DOHH2 (cell line): ENCODE measurements around the gene REXO2.

ENCODE experiments used
- H3F3A ChIP-seq: fragments of 200-600 bp; sonication (generic), shearing (Covaris generic); 2 replicates; pipeline ENCODE4 v1.6.0; 2016; ENCODE audit warnings: antibody characterized with exemption, mild to moderate bottlenecking; ENCODE audit not compliant: control insufficient read depth, insufficient read depth
- H3K27ac ChIP-seq: fragments of 200-600 bp; sonication (generic); 2 replicates; pipeline ENCODE4 v1.5.1; 2014; ENCODE audit warnings: low read depth, mild to moderate bottlenecking, low read length, moderate library complexity
- H3K27me3 ChIP-seq: fragments of 200-600 bp; sonication (generic); 2 replicates; pipeline ENCODE4 v1.6.1; 2014; ENCODE audit warnings: mild to moderate bottlenecking, low read length, mixed read lengths; ENCODE audit not compliant: control insufficient read depth
- H3K36me3 ChIP-seq: fragments of 200-600 bp; sonication (generic); 2 replicates; pipeline ENCODE4 v1.6.1; 2014; ENCODE audit warnings: mild to moderate bottlenecking, low read length, moderate library complexity, mixed read lengths; ENCODE audit not compliant: control insufficient read depth
- H3K4me1 ChIP-seq: fragments of 200-600 bp; sonication (generic); 2 replicates; pipeline ENCODE4 v1.6.1; 2014; ENCODE audit warnings: mild to moderate bottlenecking, low read length, mixed read lengths; ENCODE audit not compliant: control insufficient read depth
- H3K4me2 ChIP-seq: fragments of 200-600 bp; sonication (generic); 2 replicates; pipeline ENCODE4 v1.6.0; 2014; ENCODE audit warnings: mild to moderate bottlenecking, low read length, moderate library complexity
- H3K4me3 ChIP-seq: fragments of 200-600 bp; sonication (generic); 2 replicates; pipeline ENCODE4 v1.5.1; 2014; ENCODE audit warnings: mild to moderate bottlenecking, low read length, mixed read lengths
- H3K79me2 ChIP-seq: fragments of 200-600 bp; sonication (generic); 2 replicates; pipeline ENCODE4 v1.6.1; 2014; ENCODE audit warnings: mild to moderate bottlenecking, low read length, mixed read lengths; ENCODE audit not compliant: control insufficient read depth
- H3K9me2 ChIP-seq: fragments of 200-600 bp; sonication (generic); replicated peaks from 2 replicates; pipeline ENCODE4 v1.6.1; 2014; ENCODE audit warnings: mild to moderate bottlenecking, low read length, mixed read lengths; ENCODE audit not compliant: control insufficient read depth
- H3K9me3 ChIP-seq: fragments of 200-600 bp; sonication (generic); 2 replicates; pipeline ENCODE4 v1.6.1; 2014; ENCODE audit warnings: antibody characterized with exemption, low read length, mixed read lengths; ENCODE audit not compliant: control insufficient read depth, insufficient read depth
- H4K20me1 ChIP-seq: fragments of 200-600 bp; sonication (generic); 2 replicates; pipeline ENCODE4 v1.6.0; 2014; ENCODE audit warnings: low read depth, mild to moderate bottlenecking, antibody characterized with exemption, low read length, moderate library complexity; ENCODE audit not compliant: control insufficient read depth, insufficient read depth
- EZH2phosphoT487 ChIP-seq: fragments of 200-600 bp; sonication (generic); IDR thresholded peaks from 2 replicates; pipeline ENCODE4 v1.6.1; 2017; ENCODE audit warnings: borderline replicate concordance, mild to moderate bottlenecking, antibody characterized with exemption, low read length, moderate library complexity, mixed read lengths
- TF ChIP-seq, protein P1 (sequence below): fragments of 200-600 bp; sonication (generic); IDR thresholded peaks from one replicate; pipeline ENCODE4 v1.5.1; 2014; ENCODE audit warnings: antibody characterized with exemption, mild to moderate bottlenecking, low read depth, low read length; ENCODE audit not compliant: poor library complexity, severe bottlenecking

Gene REXO2

DNA sequence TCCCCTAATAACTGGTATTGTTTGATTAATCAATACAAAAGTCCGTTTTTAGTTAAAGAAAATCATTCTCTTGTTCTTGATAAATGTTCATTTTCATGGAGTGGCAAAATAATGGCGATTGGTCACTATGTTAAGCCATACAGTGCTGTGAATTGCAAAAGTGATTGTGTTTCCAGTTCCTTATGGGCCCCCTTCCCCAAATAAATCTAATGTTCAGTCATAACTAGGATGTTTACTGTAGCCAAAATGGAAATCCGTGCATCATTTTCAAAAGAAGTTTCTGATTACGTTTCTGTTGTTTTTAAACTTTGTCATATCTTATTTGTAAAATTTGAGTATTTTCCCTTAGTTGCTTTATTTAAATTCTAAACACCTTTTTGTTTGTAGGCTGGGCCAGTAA, 38.0 kb upstream of the REXO2 start:
- Histone ChIP-seq H3K9me3 (no peaks in the 10 kb centered on the region), H4K20me1 (no peaks in the 10 kb centered on the region), H3K4me1 (peaks cover 28% of the 10 kb centered on the region), H3K27ac (peak overlapping the region; percentile 65; the same call in 1 of the 2 replicates), H3F3A (peaks cover 4% of the 10 kb centered on the region; the same call in 1 of the 2 replicates), H3K9me2 (no peaks in the 10 kb centered on the region), H3K4me2 (peak overlapping the region; percentile 93), H3K79me2 (peaks cover 70% of the 10 kb centered on the region), H3K27me3 (no peaks in the 10 kb centered on the region), H3K36me3 (peaks cover 58% of the 10 kb centered on the region), H3K4me3 (peak overlapping the region; percentile 96)
- TF ChIP-seq, protein P1, sequence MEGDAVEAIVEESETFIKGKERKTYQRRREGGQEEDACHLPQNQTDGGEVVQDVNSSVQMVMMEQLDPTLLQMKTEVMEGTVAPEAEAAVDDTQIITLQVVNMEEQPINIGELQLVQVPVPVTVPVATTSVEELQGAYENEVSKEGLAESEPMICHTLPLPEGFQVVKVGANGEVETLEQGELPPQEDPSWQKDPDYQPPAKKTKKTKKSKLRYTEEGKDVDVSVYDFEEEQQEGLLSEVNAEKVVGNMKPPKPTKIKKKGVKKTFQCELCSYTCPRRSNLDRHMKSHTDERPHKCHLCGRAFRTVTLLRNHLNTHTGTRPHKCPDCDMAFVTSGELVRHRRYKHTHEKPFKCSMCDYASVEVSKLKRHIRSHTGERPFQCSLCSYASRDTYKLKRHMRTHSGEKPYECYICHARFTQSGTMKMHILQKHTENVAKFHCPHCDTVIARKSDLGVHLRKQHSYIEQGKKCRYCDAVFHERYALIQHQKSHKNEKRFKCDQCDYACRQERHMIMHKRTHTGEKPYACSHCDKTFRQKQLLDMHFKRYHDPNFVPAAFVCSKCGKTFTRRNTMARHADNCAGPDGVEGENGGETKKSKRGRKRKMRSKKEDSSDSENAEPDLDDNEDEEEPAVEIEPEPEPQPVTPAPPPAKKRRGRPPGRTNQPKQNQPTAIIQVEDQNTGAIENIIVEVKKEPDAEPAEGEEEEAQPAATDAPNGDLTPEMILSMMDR, result no peak
- TF ChIP-seq EZH2phosphoT487, result no peak

DNA sequence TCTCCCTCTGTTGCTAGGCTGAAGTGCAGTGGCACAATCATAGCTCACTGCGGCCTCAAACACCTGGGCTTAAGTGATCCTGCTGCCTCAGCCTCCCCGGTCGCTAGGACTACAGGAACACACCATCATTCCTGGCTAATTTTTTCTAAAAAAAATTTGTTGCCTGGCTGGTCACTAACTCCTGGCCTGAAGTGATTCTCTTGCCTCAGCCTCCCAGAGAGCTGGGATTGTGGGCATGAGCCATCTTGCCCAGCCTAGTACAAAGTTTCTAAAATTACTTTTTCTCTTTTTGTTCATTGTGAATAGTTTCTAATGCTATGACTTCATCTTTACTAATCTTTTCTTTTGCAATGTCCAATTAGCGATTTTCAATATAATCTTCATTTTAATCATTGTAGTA, 26.3 kb upstream of the REXO2 start:
- TF ChIP-seq EZH2phosphoT487, result no peak
- TF ChIP-seq, protein P1, result no peak
- Histone ChIP-seq H3K4me2 (peak overlapping the region; percentile 35; the same call in 1 of the 2 replicates), H3F3A (no peaks in the 10 kb centered on the region; the same call in 1 of the 2 replicates), H3K27me3 (no peaks in the 10 kb centered on the region), H3K4me1 (peaks cover 37% of the 10 kb centered on the region), H3K4me3 (no peak overlapping the region), H3K27ac (no peak overlapping the region), H3K9me3 (no peaks in the 10 kb centered on the region), H4K20me1 (no peaks in the 10 kb centered on the region), H3K9me2 (no peaks in the 10 kb centered on the region), H3K36me3 (peaks cover 25% of the 10 kb centered on the region), H3K79me2 (no peaks in the 10 kb centered on the region)

DNA sequence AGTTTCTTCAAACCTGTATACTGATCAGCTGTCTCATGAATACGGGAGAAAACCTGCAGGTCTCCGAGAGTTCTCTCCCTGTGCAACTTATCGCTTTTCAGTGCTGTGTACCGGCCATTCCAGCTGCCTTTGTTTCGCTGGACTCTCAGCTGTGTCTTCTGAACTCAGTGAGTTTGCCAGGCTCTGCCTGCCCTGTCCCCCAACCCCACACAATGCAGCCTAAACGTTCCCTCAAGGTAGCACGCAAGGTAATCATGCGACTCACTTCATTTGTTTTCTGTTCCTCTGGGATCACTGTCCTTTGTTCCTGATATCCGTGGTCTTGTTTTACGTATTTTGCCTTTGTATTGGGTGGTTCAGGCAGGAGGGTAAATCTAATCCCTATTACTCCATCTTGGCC, 25.3 kb upstream of the REXO2 start:
- Histone ChIP-seq H3K9me2 (no peaks in the 10 kb centered on the region), H4K20me1 (no peaks in the 10 kb centered on the region), H3K9me3 (no peaks in the 10 kb centered on the region), H3K36me3 (peaks cover 17% of the 10 kb centered on the region), H3K4me3 (no peak overlapping the region), H3F3A (no peaks in the 10 kb centered on the region; the same call in 1 of the 2 replicates), H3K79me2 (no peaks in the 10 kb centered on the region), H3K4me2 (no peak overlapping the region), H3K27me3 (no peaks in the 10 kb centered on the region), H3K27ac (no peak overlapping the region), H3K4me1 (peaks cover 37% of the 10 kb centered on the region)
- TF ChIP-seq, protein P1, result no peak
- TF ChIP-seq EZH2phosphoT487, result no peak
